Type B pancreatic cell (in vitro differentiated cells): Measurements from ENCODE around the gene STOX2. TPM values are rescaled to one million over a fixed set of nuclear protein-coding genes. Genes with fewer than 3 reads are reported as not detected.

Source experiments
- DNase-seq: peaks from one replicate; pipeline ENCODE4 v3.0.0; 2021; ENCODE audit warnings: mixed read lengths; ENCODE audit not compliant: unreplicated experiment; ENCODE audit errors: extremely low spot score
- H3K27ac Mint-ChIP-seq: 2 replicates; pipeline ENCODE4 v1.8.0; 2021; ENCODE audit warnings: mild to moderate bottlenecking, mixed read lengths
- H3K27me3 Mint-ChIP-seq: 2 replicates; pipeline ENCODE4 v1.8.0; 2021; ENCODE audit warnings: mixed read lengths
- H3K36me3 Mint-ChIP-seq: 2 replicates; pipeline ENCODE4 v1.8.0; 2021; ENCODE audit warnings: mixed read lengths
- H3K4me1 Mint-ChIP-seq: one replicate; pipeline ENCODE4 v1.8.0; 2021; ENCODE audit warnings: mixed read lengths; ENCODE audit not compliant: unreplicated experiment
- H3K4me3 Mint-ChIP-seq: 2 replicates; pipeline ENCODE4 v1.8.0; 2021; ENCODE audit warnings: mild to moderate bottlenecking, mixed read lengths
- H3K9me3 Mint-ChIP-seq: 2 replicates; pipeline ENCODE4 v1.8.0; 2021; ENCODE audit warnings: mixed read lengths
- total RNA-seq: library from RNA; stranded (reverse); gene quantifications from 2 replicates; pipeline ENCODE4 v1.2.1, GENCODE V29; 2021; ENCODE audit warnings: low replicate concordance
- TF ChIP-seq, protein P1 (sequence below): fragments of 200-600 bp; sonication (generic); conservative IDR thresholded peaks from 2 replicates; pipeline ENCODE4 v1.5.0; 2021; ENCODE audit warnings: antibody characterized with exemption, mild to moderate bottlenecking

STOX2 gene
- total RNA-seq, 1 donor from 2014 or later, result 16.7 TPM

DNA sequence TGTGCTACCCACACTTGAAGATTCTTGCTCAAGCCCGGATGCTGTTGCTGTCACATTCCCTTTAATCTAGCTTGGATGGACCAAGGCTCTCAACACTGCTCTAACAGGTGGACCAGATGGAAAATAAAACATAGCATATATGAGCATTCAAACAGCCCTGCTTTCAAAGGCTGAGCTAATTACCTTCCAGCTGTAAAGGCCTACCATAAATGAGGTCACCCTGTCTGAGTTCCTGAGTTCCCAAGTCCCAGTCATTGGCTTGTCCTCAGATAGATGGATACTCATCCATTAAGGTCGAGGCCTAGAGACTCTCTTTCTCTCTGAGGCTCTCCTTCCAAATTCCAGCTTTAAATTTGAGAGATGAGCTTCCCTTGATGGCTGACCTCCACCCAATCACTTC is 147.5 kb downstream of the STOX2 start:
- Mint-ChIP-seq H3K4me3 (no peak overlapping the region), H3K27me3 (no peaks in the 10 kb centered on the region), H3K36me3 (no peaks in the 10 kb centered on the region), H3K4me1 (no peaks in the 10 kb centered on the region), H3K9me3 (no peaks in the 10 kb centered on the region), H3K27ac (no peak overlapping the region)
- DNase-seq, result no peak
- TF ChIP-seq, protein P1, sequence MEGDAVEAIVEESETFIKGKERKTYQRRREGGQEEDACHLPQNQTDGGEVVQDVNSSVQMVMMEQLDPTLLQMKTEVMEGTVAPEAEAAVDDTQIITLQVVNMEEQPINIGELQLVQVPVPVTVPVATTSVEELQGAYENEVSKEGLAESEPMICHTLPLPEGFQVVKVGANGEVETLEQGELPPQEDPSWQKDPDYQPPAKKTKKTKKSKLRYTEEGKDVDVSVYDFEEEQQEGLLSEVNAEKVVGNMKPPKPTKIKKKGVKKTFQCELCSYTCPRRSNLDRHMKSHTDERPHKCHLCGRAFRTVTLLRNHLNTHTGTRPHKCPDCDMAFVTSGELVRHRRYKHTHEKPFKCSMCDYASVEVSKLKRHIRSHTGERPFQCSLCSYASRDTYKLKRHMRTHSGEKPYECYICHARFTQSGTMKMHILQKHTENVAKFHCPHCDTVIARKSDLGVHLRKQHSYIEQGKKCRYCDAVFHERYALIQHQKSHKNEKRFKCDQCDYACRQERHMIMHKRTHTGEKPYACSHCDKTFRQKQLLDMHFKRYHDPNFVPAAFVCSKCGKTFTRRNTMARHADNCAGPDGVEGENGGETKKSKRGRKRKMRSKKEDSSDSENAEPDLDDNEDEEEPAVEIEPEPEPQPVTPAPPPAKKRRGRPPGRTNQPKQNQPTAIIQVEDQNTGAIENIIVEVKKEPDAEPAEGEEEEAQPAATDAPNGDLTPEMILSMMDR, result no peak

DNA sequence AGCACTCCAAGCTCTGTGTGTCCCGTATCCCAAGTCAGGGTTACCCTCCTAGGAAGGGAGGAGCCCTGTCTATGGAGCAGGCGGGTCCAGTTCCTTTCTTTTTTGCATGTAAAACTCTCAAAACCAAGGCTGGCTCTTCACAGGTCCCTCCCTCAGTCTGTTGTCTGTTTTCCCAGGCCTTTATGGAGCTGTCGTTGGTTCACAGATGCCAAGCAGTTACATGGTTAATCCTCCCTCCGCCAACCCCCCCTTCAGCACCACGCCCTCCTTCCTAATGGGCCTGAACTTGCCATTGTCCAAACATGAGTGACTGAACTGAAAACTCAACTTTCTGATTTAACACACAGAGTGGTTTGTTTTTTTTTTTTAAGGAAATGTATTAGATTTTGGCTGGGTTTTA is 148.3 kb downstream of the STOX2 start:
- TF ChIP-seq, protein P1, result no peak
- Mint-ChIP-seq H3K4me3 (no peak overlapping the region), H3K36me3 (no peaks in the 10 kb centered on the region), H3K27me3 (no peaks in the 10 kb centered on the region), H3K9me3 (no peaks in the 10 kb centered on the region), H3K27ac (no peak overlapping the region), H3K4me1 (no peaks in the 10 kb centered on the region)
- DNase-seq, result no peak

DNA sequence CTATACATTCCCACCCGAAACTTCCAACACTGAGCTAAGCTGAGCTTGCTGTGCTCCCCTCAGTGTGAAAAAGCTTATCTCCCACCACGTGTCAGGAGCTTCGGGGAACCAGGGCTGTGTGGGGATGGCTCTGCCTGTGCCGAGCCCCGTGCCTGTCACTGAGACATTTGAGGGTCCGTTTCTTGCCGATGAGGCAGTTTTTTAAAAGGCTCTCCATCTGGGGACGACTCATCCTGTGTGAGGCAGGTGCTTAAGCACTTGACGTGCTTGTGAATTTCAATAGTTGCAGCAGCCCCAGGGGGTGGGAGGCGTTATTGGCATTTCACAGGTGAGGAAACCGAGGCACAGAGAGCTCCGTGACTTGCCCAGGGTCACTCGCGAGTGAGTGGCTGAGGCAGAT is 151.8 kb downstream of the STOX2 start:
- Mint-ChIP-seq H3K4me3 (no peak overlapping the region), H3K27me3 (no peaks in the 10 kb centered on the region), H3K9me3 (no peaks in the 10 kb centered on the region), H3K27ac (no peak overlapping the region), H3K36me3 (no peaks in the 10 kb centered on the region), H3K4me1 (no peaks in the 10 kb centered on the region)
- TF ChIP-seq, protein P1, result no peak
- no peak for DNase-seq

DNA sequence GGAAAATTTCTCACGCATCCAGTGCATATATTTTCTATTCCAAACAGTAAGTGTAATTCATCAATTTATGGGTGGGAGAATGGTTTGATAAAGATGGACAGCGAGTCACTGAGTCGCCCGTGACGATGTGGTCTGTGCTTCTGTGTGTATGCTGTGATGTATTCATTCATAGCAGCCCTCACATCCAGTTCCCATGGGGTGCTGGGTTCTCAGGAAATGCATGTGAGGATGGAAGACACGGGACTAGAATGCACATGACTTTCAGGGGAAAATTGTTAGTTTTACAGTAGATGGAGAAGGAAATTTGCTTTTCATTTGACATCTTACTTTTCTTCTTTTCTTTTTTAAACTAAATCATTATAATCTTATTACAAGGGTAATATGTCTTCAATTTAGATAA is 152.9 kb downstream of the STOX2 start:
- Mint-ChIP-seq H3K27me3 (no peaks in the 10 kb centered on the region), H3K36me3 (no peaks in the 10 kb centered on the region)

DNA sequence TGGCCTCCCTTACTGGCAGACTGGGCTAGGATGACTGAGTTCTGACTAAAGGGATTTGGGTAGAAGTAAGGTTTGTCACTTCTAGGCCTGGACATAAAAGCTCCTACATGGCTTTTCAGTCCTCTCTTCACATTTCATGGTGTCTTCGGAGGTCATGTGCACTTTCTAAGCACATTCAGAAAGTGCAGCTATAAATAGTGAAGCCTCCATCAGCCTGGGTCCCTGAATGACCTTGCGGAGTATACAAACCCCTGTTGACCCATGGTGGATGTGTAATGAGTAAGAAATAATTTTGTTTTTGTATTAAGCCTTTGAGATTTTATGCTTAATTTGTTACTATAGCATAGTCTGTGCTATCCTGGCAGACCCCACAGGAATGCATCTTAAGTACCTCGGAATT is 154.0 kb downstream of the STOX2 start:
- Mint-ChIP-seq H3K27ac (no peak overlapping the region), H3K4me3 (no peak overlapping the region), H3K9me3 (no peaks in the 10 kb centered on the region), H3K27me3 (no peaks in the 10 kb centered on the region), H3K4me1 (no peaks in the 10 kb centered on the region), H3K36me3 (no peaks in the 10 kb centered on the region)
- TF ChIP-seq, protein P1, result no peak
- no peak for DNase-seq

More for the DNA sequence above, 152.9 kb downstream of the STOX2 start:
- no peak overlapping the region for H3K4me3 Mint-ChIP-seq
- DNase-seq, result no peak
- no peaks in the 10 kb centered on the region for H3K4me1 Mint-ChIP-seq
- H3K9me3 Mint-ChIP-seq, result no peaks in the 10 kb centered on the region
- TF ChIP-seq, protein P1, result no peak
- no peak overlapping the region for H3K27ac Mint-ChIP-seq

DNA sequence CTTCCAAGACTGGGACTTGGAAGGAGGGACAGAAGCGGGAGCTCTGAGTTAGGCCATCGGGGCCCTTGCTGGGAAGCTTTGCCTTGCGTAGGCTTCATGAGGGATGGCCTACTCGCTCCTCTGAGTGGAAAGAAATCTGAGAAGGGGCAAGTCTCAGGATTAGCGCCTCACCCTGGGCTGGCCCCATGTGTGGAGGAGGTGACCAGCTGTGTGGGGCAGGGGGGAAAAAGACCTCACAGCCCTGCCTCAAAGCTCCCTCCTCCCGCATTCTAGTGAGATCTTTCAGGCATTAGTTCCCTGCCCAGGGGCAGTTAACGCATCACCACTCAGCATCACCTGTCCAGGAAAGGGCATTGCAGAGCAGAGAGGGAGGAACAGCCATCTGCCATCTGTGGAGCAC is 156.5 kb downstream of the STOX2 start:
- H3K36me3 Mint-ChIP-seq, result no peaks in the 10 kb centered on the region
- TF ChIP-seq, protein P1, result no peak
- no peak overlapping the region for H3K4me3 Mint-ChIP-seq
- no peak for DNase-seq
- no peaks in the 10 kb centered on the region for H3K9me3 Mint-ChIP-seq
- H3K27ac Mint-ChIP-seq, result no peak overlapping the region
- H3K27me3 Mint-ChIP-seq, result no peaks in the 10 kb centered on the region
- H3K4me1 Mint-ChIP-seq, result peaks cover 7% of the 10 kb centered on the region
